Activated naive CD8-positive, alpha-beta T cell (primary cell): ENCODE measurements around the gene ZNF566.
A peak's percentile ranks its signal among the peaks of the same experiment; 100 is the strongest.
"Not testable (repeated sequence)": the region's sequence is repeated elsewhere in the genome, so short reads cannot be mapped to it uniquely, and the experiment has no call there.

Source experiments
- H3K27ac Mint-ChIP-seq: one replicate; pipeline ENCODE4 v1.8.0; 2021; ENCODE audit warnings: mixed read lengths
- H3K27me3 Mint-ChIP-seq: one replicate; pipeline ENCODE4 v1.8.0; 2021; ENCODE audit warnings: mixed read lengths
- H3K36me3 Mint-ChIP-seq: one replicate; pipeline ENCODE4 v1.8.0; 2021; ENCODE audit warnings: mixed read lengths
- H3K4me1 Mint-ChIP-seq: one replicate; pipeline ENCODE4 v1.8.0; 2021; ENCODE audit warnings: low read depth, mixed read lengths
- H3K4me3 Mint-ChIP-seq: one replicate; pipeline ENCODE4 v1.8.0; 2021; ENCODE audit warnings: mild to moderate bottlenecking, mixed read lengths
- H3K9me3 Mint-ChIP-seq: one replicate; pipeline ENCODE4 v1.8.0; 2021; ENCODE audit warnings: low read depth, mixed read lengths

ZNF566 gene

GRCh38 chr19:36489118-36489919 lies at the start of gene ZNF566:
TSS of gene ZNF566 (minus strand) at chr19:36489561. CDS start at chr19:36476557, 13,004 bp downstream.
- H3K36me3 Mint-ChIP-seq: peaks cover 15% of the 10 kb centered on the region
- peak within 1 kb of the TSS; percentile 96 for H3K4me3 Mint-ChIP-seq
- no peaks in the 10 kb centered on the region for H3K27me3 Mint-ChIP-seq
- peaks cover 3% of the 10 kb centered on the region for H3K9me3 Mint-ChIP-seq
- H3K4me1 Mint-ChIP-seq: peaks cover 34% of the 10 kb centered on the region
- peak within 1 kb of the TSS; percentile 98 for H3K27ac Mint-ChIP-seq

- Mint-ChIP-seq H3K27me3 (no peaks in the 10 kb centered on the region), H3K9me3 (peaks cover 3% of the 10 kb centered on the region), H3K27ac (peak overlapping the region; percentile 97), H3K36me3 (peaks cover 33% of the 10 kb centered on the region), H3K4me1 (peaks cover 25% of the 10 kb centered on the region), H3K4me3 (peak overlapping the region; percentile 98)
Observed at GRCh38 chr19:36528921-36529518, 39.7 kb upstream of the ZNF566 start.

GRCh38 chr19:36528194-36528920 lies 39.0 kb upstream of the ZNF566 start, which contains the start of gene ZNF260:
TSS of gene ZNF260 (minus strand) at chr19:36528271. CDS start at chr19:36515238, 13,033 bp downstream.
- peak within 1 kb of the TSS; percentile 98 for H3K4me3 Mint-ChIP-seq
- H3K27ac Mint-ChIP-seq: peak within 1 kb of the TSS; percentile 97
- H3K36me3 Mint-ChIP-seq: peaks cover 30% of the 10 kb centered on the region
- peaks cover 1% of the 10 kb centered on the region for H3K9me3 Mint-ChIP-seq
- no peaks in the 10 kb centered on the region for H3K27me3 Mint-ChIP-seq
- H3K4me1 Mint-ChIP-seq: peaks cover 27% of the 10 kb centered on the region

GRCh38 chr19:36527873-36528193 lies 38.5 kb upstream of the ZNF566 start:
- peaks cover 32% of the 10 kb centered on the region for H3K36me3 Mint-ChIP-seq
- peak overlapping the region; percentile 98 for H3K4me3 Mint-ChIP-seq
- peak overlapping the region; percentile 97 for H3K27ac Mint-ChIP-seq
- peaks cover 27% of the 10 kb centered on the region for H3K4me1 Mint-ChIP-seq
- no peaks in the 10 kb centered on the region for H3K27me3 Mint-ChIP-seq
- peaks cover 5% of the 10 kb centered on the region for H3K9me3 Mint-ChIP-seq

- H3K9me3 Mint-ChIP-seq: peaks cover 8% of the 10 kb centered on the region
- no peak overlapping the region for H3K27ac Mint-ChIP-seq
- H3K36me3 Mint-ChIP-seq: peaks cover 33% of the 10 kb centered on the region
- no peaks in the 10 kb centered on the region for H3K27me3 Mint-ChIP-seq
- peak overlapping the region; percentile 98 for H3K4me3 Mint-ChIP-seq
- peaks cover 27% of the 10 kb centered on the region for H3K4me1 Mint-ChIP-seq
Observed at GRCh38 chr19:36527341-36527740, 38.0 kb upstream of the ZNF566 start.

GRCh38 chr19:36526581-36526980 lies 37.2 kb upstream of the ZNF566 start:
- no peaks in the 10 kb centered on the region for H3K27me3 Mint-ChIP-seq
- peaks cover 27% of the 10 kb centered on the region for H3K4me1 Mint-ChIP-seq
- H3K9me3 Mint-ChIP-seq: peaks cover 8% of the 10 kb centered on the region
- H3K4me3 Mint-ChIP-seq: peak overlapping the region; percentile 98
- H3K36me3 Mint-ChIP-seq: peaks cover 33% of the 10 kb centered on the region
- H3K27ac Mint-ChIP-seq: peak overlapping the region; percentile 58

- peaks cover 38% of the 10 kb centered on the region for H3K36me3 Mint-ChIP-seq
- H3K4me3 Mint-ChIP-seq: no peak overlapping the region
- H3K27me3 Mint-ChIP-seq: no peaks in the 10 kb centered on the region
- H3K27ac Mint-ChIP-seq: no peak overlapping the region
- peaks cover 8% of the 10 kb centered on the region for H3K9me3 Mint-ChIP-seq
- peaks cover 25% of the 10 kb centered on the region for H3K4me1 Mint-ChIP-seq
Observed at GRCh38 chr19:36524617-36525016, 35.3 kb upstream of the ZNF566 start.

GRCh38 chr19:36514012-36514612 lies 24.8 kb upstream of the ZNF566 start:
- no peaks in the 10 kb centered on the region for H3K27me3 Mint-ChIP-seq
- H3K9me3 Mint-ChIP-seq: peaks cover 41% of the 10 kb centered on the region
- H3K36me3 Mint-ChIP-seq: peaks cover 56% of the 10 kb centered on the region
- H3K27ac Mint-ChIP-seq: no peak overlapping the region
- no peak overlapping the region for H3K4me3 Mint-ChIP-seq
- H3K4me1 Mint-ChIP-seq: no peaks in the 10 kb centered on the region

- peaks cover 8% of the 10 kb centered on the region for H3K9me3 Mint-ChIP-seq
Observed at GRCh38 chr19:36508325-36508724, 19.0 kb upstream of the ZNF566 start.

GRCh38 chr19:36501973-36502372 lies 12.6 kb upstream of the ZNF566 start:
- Mint-ChIP-seq H3K9me3 (peaks cover 7% of the 10 kb centered on the region), H3K36me3 (peaks cover 10% of the 10 kb centered on the region), H3K4me3 (no peak overlapping the region), H3K27me3 (no peaks in the 10 kb centered on the region), H3K4me1 (no peaks in the 10 kb centered on the region), H3K27ac (no peak overlapping the region)

More at GRCh38 chr19:36508325-36508724, 19.0 kb upstream of the ZNF566 start:
- Mint-ChIP-seq H3K36me3 (peaks cover 18% of the 10 kb centered on the region), H3K4me3 (no peak overlapping the region), H3K27me3 (no peaks in the 10 kb centered on the region), H3K27ac (no peak overlapping the region), H3K4me1 (no peaks in the 10 kb centered on the region)

GRCh38 chr19:36497001-36497400 lies 7.6 kb upstream of the ZNF566 start:
- no peak overlapping the region for H3K27ac Mint-ChIP-seq
- peaks cover 9% of the 10 kb centered on the region for H3K36me3 Mint-ChIP-seq
- peaks cover 3% of the 10 kb centered on the region for H3K9me3 Mint-ChIP-seq
- no peaks in the 10 kb centered on the region for H3K27me3 Mint-ChIP-seq
- H3K4me3 Mint-ChIP-seq: no peak overlapping the region
- H3K4me1 Mint-ChIP-seq: no peaks in the 10 kb centered on the region

- not testable (repeated sequence) for H3K27ac Mint-ChIP-seq, H3K9me3 Mint-ChIP-seq, H3K4me3 Mint-ChIP-seq, H3K27me3 Mint-ChIP-seq, H3K36me3 Mint-ChIP-seq
- peaks cover 24% of the 10 kb centered on the region for H3K4me1 Mint-ChIP-seq
Observed at GRCh38 chr19:36492689-36493453, 3.5 kb upstream of the ZNF566 start.

GRCh38 chr19:36490846-36491245 lies 1.5 kb upstream of the ZNF566 start:
- H3K27ac Mint-ChIP-seq, H3K4me3 Mint-ChIP-seq, H3K27me3 Mint-ChIP-seq, H3K9me3 Mint-ChIP-seq, H3K36me3 Mint-ChIP-seq: not testable (repeated sequence)
- peaks cover 33% of the 10 kb centered on the region for H3K4me1 Mint-ChIP-seq

- H3K4me3 Mint-ChIP-seq: peak overlapping the region; percentile 96
- peaks cover 34% of the 10 kb centered on the region for H3K4me1 Mint-ChIP-seq
- no peaks in the 10 kb centered on the region for H3K27me3 Mint-ChIP-seq
- H3K9me3 Mint-ChIP-seq: peaks cover 3% of the 10 kb centered on the region
- H3K36me3 Mint-ChIP-seq: peaks cover 13% of the 10 kb centered on the region
- peak overlapping the region; percentile 98 for H3K27ac Mint-ChIP-seq
Observed at GRCh38 chr19:36489920-36490415, 607 bp upstream of the ZNF566 start.
